Measurements from ENCODE around the gene ASPM.

GRCh38 chr1:197076585-197076984, 69.9 kb downstream of the ASPM start:
- TF ChIP-seq, protein P1, sequence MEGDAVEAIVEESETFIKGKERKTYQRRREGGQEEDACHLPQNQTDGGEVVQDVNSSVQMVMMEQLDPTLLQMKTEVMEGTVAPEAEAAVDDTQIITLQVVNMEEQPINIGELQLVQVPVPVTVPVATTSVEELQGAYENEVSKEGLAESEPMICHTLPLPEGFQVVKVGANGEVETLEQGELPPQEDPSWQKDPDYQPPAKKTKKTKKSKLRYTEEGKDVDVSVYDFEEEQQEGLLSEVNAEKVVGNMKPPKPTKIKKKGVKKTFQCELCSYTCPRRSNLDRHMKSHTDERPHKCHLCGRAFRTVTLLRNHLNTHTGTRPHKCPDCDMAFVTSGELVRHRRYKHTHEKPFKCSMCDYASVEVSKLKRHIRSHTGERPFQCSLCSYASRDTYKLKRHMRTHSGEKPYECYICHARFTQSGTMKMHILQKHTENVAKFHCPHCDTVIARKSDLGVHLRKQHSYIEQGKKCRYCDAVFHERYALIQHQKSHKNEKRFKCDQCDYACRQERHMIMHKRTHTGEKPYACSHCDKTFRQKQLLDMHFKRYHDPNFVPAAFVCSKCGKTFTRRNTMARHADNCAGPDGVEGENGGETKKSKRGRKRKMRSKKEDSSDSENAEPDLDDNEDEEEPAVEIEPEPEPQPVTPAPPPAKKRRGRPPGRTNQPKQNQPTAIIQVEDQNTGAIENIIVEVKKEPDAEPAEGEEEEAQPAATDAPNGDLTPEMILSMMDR (IDR thresholded peaks at IDR 0.05) = no peak
- TF ChIP-seq EZH2 (IDR thresholded peaks at IDR 0.05) (no peak), EZH2phosphoT487 (IDR thresholded peaks at IDR 0.05) (no peak)
